ENCODE results near the gene CAMK2A. TPM values are rescaled to one million over a fixed set of nuclear protein-coding genes. Genes with fewer than 3 reads are reported as not detected.

CAMK2A gene
- total and polyA plus RNA-seq, 2 donors (not counting 3 experiments of a cell fraction or from before 2014, with no cell fraction given): not detected

GRCh38 chr5:150301901-150302300 is 12.3 kb upstream of the CAMK2A start:
- Histone ChIP-seq H3K9me3 (replicated peaks; ENCODE audit: control insufficient read depth, insufficient read depth, low read length) (no peaks in the 10 kb centered on the region), H3K9me1 (replicated peaks; ENCODE audit: control insufficient read depth, extremely low read depth, insufficient read depth, low read length) (no peaks in the 10 kb centered on the region), H3K4me2 (ENCODE audit: insufficient read depth, low read length) (no peak overlapping the region), H3K27ac (ENCODE audit: insufficient read depth, low read depth, low read length) (no peak overlapping the region), H3K36me3 (ENCODE audit: control insufficient read depth in 2 of 2, extremely low read depth in 1 of 2, insufficient read depth in 2 of 2, low read length in 2 of 2) (no peaks in the 10 kb centered on the region), H3K79me2 (ENCODE audit: control insufficient read depth, insufficient read depth, low read length) (no peaks in the 10 kb centered on the region), H3K27me3 (ENCODE audit: control insufficient read depth in 2 of 2, insufficient read depth in 2 of 2, low read length in 2 of 2) (peaks cover 38 to 39% of the 10 kb centered on the region in 2 experiments), H2AFZ (ENCODE audit: low read depth, low read length) (no peak overlapping the region), H3K4me1 (ENCODE audit: control insufficient read depth, extremely low read depth, insufficient read depth, low read length) (no peaks in the 10 kb centered on the region), H3K9ac (replicated peaks; ENCODE audit: extremely low read depth, insufficient read depth, low read length) (no peak overlapping the region), H3K4me3 (replicated peaks in 1 of 3; ENCODE audit: insufficient read depth in 1 of 3, low read depth in 1 of 3, low read length in 3 of 3) (no peak overlapping the region), H4K20me1 (replicated peaks; ENCODE audit: control insufficient read depth, extremely low read depth, insufficient read depth, low read length) (no peaks in the 10 kb centered on the region)
- CTCF ChIA-PET: interaction anchor here (0.7 kb wide), 1 partner anchor 48 kb away, joined by 3 read pairs; no protein-coding TSS in a partner anchor
- no peak for DNase-seq (ENCODE audit: low read depth, low spot score)
- no TSS peak for BruUV-seq (replicated peaks)
- POLR2A ChIA-PET: no interaction called here
- intact Hi-C loops (cut with micrococcal nuclease) (no loop called here), dilution Hi-C loops (cut with MboI; ENCODE audit: extremely low pct_ligation_motif_present, low sequenced_read_pairs) (no loop called here)
- FAIRE-seq: no peak
- TF ChIP-seq POLR2A (IDR thresholded peaks at IDR 0.05; ENCODE audit: low read depth, low read length): no peak
- no peak for TF ChIP-seq MAX (IDR thresholded peaks at IDR 0.05; ENCODE audit: insufficient read depth, insufficient read length)
- no peak for TF ChIP-seq MYC (IDR thresholded peaks at IDR 0.05; ENCODE audit: low read depth, low read length)
- no peak for TF ChIP-seq CTCF (IDR thresholded peaks at IDR 0.05; ENCODE audit: extremely low read depth in 1 of 2, insufficient read depth in 1 of 2, low read depth in 1 of 2, low read length in 2 of 2)
- TF ChIP-seq POLR2AphosphoS5 (IDR thresholded peaks at IDR 0.05; ENCODE audit: insufficient read depth, low read depth, low read length): no peak
- TF ChIP-seq EZH2 (IDR thresholded peaks at IDR 0.05; ENCODE audit: borderline replicate concordance, low read depth, low read length, severe bottlenecking): no peak
- no peak for TF ChIP-seq GATA2 (IDR thresholded peaks at IDR 0.05; ENCODE audit: insufficient read depth, insufficient read length, low read depth, low read length)
- no peak for TF ChIP-seq JUN (IDR thresholded peaks at IDR 0.05; ENCODE audit: borderline replicate concordance, insufficient read depth, insufficient read length, low read depth)
- TF ChIP-seq FOS (IDR thresholded peaks at IDR 0.05; ENCODE audit: borderline replicate concordance, insufficient read depth, low read length): no peak

All from endothelial cell of umbilical vein (primary cell).